ENCODE data around the gene MAB21L4.

DNA sequence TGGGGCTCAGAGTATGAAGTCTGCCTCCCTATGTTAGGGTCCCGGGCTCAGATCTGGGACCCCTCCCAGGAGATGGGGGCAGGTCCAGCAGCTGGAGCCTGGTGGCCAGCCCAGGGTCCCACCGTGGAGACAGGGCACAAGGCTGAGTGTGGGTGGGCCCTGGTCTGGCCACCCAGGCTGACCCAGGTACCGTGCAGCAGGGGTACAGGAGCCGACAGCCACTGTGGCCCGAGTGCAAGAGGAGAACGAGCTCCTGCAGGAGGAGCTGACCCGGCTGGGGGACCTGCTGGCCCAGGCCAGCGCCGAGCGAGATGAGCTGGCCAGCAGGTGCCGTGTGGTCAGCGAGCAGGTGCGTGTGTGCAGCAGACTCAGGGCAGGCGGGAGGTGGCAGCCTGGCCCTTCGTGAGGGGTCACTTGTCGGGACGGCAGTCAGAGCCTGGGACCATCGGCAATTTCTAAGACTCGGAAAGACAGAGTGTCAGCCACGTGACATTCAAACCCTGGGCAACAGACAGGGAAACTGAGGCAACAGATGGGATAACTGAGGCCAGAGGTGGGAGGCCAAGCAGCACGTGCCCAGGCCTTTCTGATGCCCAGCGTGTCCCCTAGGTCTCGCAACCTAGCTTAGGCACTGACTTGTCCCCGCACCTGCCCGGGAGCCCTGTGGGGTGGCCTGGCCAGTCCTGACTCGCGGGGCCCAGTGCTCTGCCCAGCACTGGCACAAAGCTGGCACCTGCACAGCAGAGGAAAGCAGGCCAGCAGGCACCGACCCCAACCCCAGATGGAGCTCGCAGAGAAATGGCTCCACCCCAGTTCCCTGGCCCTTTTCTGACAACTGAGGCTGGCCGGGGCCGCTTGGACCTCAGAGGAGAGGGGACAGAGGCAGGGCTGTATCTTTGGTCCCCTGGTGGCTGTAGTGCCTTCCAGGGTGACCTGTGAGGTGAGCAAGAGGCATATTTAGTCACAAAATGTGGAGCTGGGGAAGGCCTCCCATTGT is 24.1 kb upstream of the MAB21L4 start:
- TF ChIP-seq, protein P1, sequence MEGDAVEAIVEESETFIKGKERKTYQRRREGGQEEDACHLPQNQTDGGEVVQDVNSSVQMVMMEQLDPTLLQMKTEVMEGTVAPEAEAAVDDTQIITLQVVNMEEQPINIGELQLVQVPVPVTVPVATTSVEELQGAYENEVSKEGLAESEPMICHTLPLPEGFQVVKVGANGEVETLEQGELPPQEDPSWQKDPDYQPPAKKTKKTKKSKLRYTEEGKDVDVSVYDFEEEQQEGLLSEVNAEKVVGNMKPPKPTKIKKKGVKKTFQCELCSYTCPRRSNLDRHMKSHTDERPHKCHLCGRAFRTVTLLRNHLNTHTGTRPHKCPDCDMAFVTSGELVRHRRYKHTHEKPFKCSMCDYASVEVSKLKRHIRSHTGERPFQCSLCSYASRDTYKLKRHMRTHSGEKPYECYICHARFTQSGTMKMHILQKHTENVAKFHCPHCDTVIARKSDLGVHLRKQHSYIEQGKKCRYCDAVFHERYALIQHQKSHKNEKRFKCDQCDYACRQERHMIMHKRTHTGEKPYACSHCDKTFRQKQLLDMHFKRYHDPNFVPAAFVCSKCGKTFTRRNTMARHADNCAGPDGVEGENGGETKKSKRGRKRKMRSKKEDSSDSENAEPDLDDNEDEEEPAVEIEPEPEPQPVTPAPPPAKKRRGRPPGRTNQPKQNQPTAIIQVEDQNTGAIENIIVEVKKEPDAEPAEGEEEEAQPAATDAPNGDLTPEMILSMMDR (IDR thresholded peaks at IDR 0.05; ENCODE audit: low read depth, low read length, poor library complexity, severe bottlenecking) = no peak
- TF ChIP-seq EZH2phosphoT487 (IDR thresholded peaks at IDR 0.05; ENCODE audit: borderline replicate concordance, low read length) = no peak

All from DOHH2 (cell line).